Activated CD4-positive, alpha-beta T cell treated with anti-CD3 and anti-CD28 coated beads, Interleukin-2, amount 50 U/mL, for 16 hours (primary cell): ENCODE data around the gene USHBP1.
"Not testable (repeated sequence)": the region's sequence is repeated elsewhere in the genome, so short reads cannot be mapped to it uniquely, and the experiment has no call there.

ENCODE experiments used
- DNase-seq: peaks from one replicate; pipeline ENCODE4 v3.0.0-alpha.2; 2020

USHBP1 gene

GRCh38 chr19:17264641-17264979 is at the start of gene USHBP1:
USHBP1 (minus strand) TSS chr19:17264745; CDS start chr19:17264299, 446 bp downstream.
- no peak for DNase-seq

- DNase-seq = no peak
Observed at GRCh38 chr19:17314007-17314593, 49.6 kb upstream of the USHBP1 start.

GRCh38 chr19:17312189-17313113 is 47.9 kb upstream of the USHBP1 start:
- DNase-seq = no peak

GRCh38 chr19:17311455-17312188 is 47.1 kb upstream of the USHBP1 start:
- no peak for DNase-seq

GRCh38 chr19:17309965-17310461 is 45.5 kb upstream of the USHBP1 start:
- no peak for DNase-seq

GRCh38 chr19:17309198-17309964 is 44.8 kb upstream of the USHBP1 start, which contains the start of gene DDA1:
DDA1 (plus strand) TSS chr19:17309563; CDS start chr19:17309655, 92 bp downstream.
- DNase-seq = peak; percentile 100

- no peak for DNase-seq
Observed at GRCh38 chr19:17307876-17308377, 43.4 kb upstream of the USHBP1 start.

- DNase-seq = no peak
Observed at GRCh38 chr19:17306285-17306714, 41.8 kb upstream of the USHBP1 start.

- peak; percentile 99 for DNase-seq
Observed at GRCh38 chr19:17305517-17306284, 41.2 kb upstream of the USHBP1 start, which contains the start of gene MRPL34. MRPL34 (plus strand) TSS chr19:17305872; CDS start chr19:17305893, 21 bp downstream.

GRCh38 chr19:17305216-17305516 is 40.6 kb upstream of the USHBP1 start:
- DNase-seq = no peak

GRCh38 chr19:17304386-17305215 is 40.1 kb upstream of the USHBP1 start:
- no peak for DNase-seq

GRCh38 chr19:17303940-17304267 is 39.4 kb upstream of the USHBP1 start:
- DNase-seq = no peak

- DNase-seq = peak; percentile 95
Observed at GRCh38 chr19:17303167-17303939, 38.8 kb upstream of the USHBP1 start, which contains the start of gene ABHD8. ABHD8 (minus strand) TSS chr19:17303425; CDS start chr19:17301616, 1,809 bp downstream.

GRCh38 chr19:17302391-17303166 is 38.0 kb upstream of the USHBP1 start:
- no peak for DNase-seq

GRCh38 chr19:17300992-17301619 is 36.6 kb upstream of the USHBP1 start:
- no peak for DNase-seq

- no peak for DNase-seq
Observed at GRCh38 chr19:17296976-17297375, 32.4 kb upstream of the USHBP1 start.

- DNase-seq = peak; percentile 45
Observed at GRCh38 chr19:17296273-17296672, 31.7 kb upstream of the USHBP1 start.

- DNase-seq = not testable (repeated sequence)
Observed at GRCh38 chr19:17295551-17295950, 31.0 kb upstream of the USHBP1 start.
